IMR-90 (cell line): ENCODE data around the gene HOTAIR. TPM values are rescaled to one million over a fixed set of nuclear protein-coding genes. Genes with fewer than 3 reads are reported as not detected.

Experiments used
- USF2 ChIP-seq: fragments of 150-350 bp; IDR thresholded peaks from 2 replicates; pipeline ENCODE4 v1.6.1; 2017; ENCODE audit warnings: mild to moderate bottlenecking, antibody characterized with exemption, low read length, low read depth
- polyA plus RNA-seq, 3 experiments: library from polyadenylated mRNA; depleted of rRNA; stranded (reverse); fragments of >200 nt; gene quantifications; 2 replicates each; pipeline ENCODE4 v1.2.3, GENCODE V29; 2012; ENCODE audit warnings: low replicate concordance in 1 of 3
- total RNA-seq: library from RNA; depleted of rRNA; stranded (reverse); fragments of >200 nt; gene quantifications from 2 replicates; pipeline ENCODE4 v1.2.3, GENCODE V29; 2012

Gene HOTAIR
- total and polyA plus RNA-seq, 2 of the 4 experiments (the other 2 are of a cell fraction): not detected

DNA sequence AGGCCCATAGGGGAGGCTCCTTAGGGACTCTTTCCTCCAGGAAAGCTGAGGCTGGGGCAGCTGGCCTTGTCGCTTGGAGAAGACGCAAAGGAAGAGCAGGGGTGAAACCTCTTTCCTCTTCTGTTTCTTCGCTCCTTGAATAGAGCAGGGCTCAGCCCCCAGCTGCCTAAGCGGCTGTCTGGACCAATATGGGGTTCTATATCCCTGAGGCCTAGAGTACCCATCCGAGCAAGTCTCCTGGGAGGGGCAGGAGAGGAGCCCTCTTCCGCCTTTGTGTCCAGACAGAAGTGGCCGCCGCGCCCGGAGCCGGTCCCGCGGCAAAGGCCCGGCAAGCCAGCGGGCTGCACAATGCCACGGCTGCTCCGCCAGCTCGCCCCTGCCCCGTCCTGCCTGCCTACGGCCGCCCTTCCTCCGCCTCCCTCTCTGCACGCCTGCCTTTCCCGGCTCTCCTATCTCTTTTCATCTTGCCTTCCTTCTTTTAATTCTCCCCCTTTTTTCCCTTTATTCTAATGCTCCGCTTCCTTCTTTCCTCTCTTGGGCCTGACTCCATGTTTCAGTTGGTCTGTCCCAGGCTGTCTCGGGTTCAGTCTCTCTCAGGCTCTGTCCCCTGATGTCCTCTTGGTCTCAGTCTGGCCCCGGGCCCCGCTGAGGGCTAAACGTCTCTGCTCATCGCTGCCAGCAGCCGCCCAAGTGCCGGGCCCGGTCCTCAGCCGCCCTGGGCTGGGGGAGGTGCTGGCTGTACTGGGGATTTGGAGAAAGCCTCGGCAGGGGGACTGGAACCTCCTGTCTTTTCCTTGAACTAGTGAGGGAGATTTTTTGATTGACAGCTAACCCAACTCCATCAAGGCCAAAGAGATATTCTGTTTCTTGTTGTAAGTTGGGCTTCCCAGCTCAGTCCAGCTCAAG is 22.7 kb upstream of the HOTAIR start (continued):
- no peak for TF ChIP-seq USF2
